SK-N-MC (cell line): Measurements from ENCODE around the gene MLN.

ENCODE experiments used
- DNase-seq: peaks from one replicate; pipeline ENCODE4 v3.0.0-alpha.2; 2011; ENCODE audit warnings: low read depth, low spot score
- H3K27ac ChIP-seq: fragments of 200-600 bp; sonication (generic); 2 replicates; pipeline ENCODE4 v1.5.1; 2016; ENCODE audit warnings: mixed run types
- H3K36me3 ChIP-seq: fragments of 200-600 bp; sonication (generic); 2 replicates; pipeline ENCODE4 v1.6.1; 2017; ENCODE audit warnings: antibody characterized with exemption, low read length, mixed read lengths; ENCODE audit not compliant: insufficient read depth
- H3K4me3 ChIP-seq: fragments of 200-600 bp; sonication (generic); 2 replicates; pipeline ENCODE4 v1.5.1; 2016
- H3K9ac ChIP-seq: fragments of 200-600 bp; sonication (generic); 2 replicates; pipeline ENCODE4 v1.8.0; 2017; ENCODE audit warnings: mixed run types, mixed read lengths; ENCODE audit not compliant: insufficient read length
- H3K9me3 ChIP-seq: fragments of 200-600 bp; sonication (generic); 2 replicates; pipeline ENCODE4 v1.6.1; 2017; ENCODE audit warnings: low read depth, mild to moderate bottlenecking, antibody characterized with exemption, low read length, moderate library complexity, mixed read lengths
- EZH2 ChIP-seq: fragments of 200-600 bp; sonication (generic); IDR thresholded peaks from one replicate; pipeline ENCODE4 v1.6.1; 2017; ENCODE audit warnings: antibody characterized with exemption
- FOXP2 ChIP-seq: optimal IDR thresholded peaks from 2 replicates; pipeline ENCODE3; 2011; ENCODE audit warnings: mild to moderate bottlenecking, moderate library complexity; ENCODE audit not compliant: insufficient read depth; ENCODE audit errors: extremely low read length, control extremely low read depth
- POLR2AphosphoS5 ChIP-seq: IDR thresholded peaks from 2 replicates; pipeline ENCODE4 v1.6.1; 2012; ENCODE audit warnings: mild to moderate bottlenecking, low read depth, low read length, borderline replicate concordance

MLN gene

DNA sequence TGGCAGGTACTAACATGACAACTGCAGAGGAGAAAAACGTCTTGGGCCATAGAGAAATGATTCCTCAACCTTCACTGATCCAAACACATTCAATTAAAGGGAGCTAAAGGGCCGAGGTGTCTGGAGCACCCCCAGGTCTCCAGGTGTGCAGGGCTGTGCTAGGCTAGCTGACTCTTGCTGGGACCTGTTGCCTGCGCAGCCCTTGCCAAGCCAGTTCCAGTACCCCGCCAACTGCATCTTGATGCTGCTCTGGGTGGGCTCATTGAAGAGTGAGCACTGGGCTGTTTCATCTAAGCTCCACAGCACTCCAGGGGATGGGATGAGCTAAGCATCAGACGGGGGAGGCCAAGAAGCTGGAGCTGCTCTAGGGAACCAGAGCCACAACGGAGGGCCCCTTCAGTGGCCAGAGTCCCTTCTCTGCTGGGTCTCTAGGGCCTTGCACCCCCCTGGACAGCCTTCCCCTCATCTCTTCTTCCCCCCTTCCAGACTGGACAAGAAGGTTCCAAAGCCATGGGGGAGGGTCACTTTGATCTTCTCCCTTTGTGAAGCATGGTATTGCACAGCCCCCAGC is 30.8 kb downstream of the MLN start:
- Histone ChIP-seq H3K36me3 (peaks cover 48% of the 10 kb centered on the region), H3K27ac (no peak overlapping the region), H3K9ac (no peak overlapping the region), H3K9me3 (no peaks in the 10 kb centered on the region), H3K4me3 (no peak overlapping the region)
- TF ChIP-seq POLR2AphosphoS5 = no peak
- no peak for TF ChIP-seq EZH2
- TF ChIP-seq FOXP2 = no peak
- no peak for DNase-seq

DNA sequence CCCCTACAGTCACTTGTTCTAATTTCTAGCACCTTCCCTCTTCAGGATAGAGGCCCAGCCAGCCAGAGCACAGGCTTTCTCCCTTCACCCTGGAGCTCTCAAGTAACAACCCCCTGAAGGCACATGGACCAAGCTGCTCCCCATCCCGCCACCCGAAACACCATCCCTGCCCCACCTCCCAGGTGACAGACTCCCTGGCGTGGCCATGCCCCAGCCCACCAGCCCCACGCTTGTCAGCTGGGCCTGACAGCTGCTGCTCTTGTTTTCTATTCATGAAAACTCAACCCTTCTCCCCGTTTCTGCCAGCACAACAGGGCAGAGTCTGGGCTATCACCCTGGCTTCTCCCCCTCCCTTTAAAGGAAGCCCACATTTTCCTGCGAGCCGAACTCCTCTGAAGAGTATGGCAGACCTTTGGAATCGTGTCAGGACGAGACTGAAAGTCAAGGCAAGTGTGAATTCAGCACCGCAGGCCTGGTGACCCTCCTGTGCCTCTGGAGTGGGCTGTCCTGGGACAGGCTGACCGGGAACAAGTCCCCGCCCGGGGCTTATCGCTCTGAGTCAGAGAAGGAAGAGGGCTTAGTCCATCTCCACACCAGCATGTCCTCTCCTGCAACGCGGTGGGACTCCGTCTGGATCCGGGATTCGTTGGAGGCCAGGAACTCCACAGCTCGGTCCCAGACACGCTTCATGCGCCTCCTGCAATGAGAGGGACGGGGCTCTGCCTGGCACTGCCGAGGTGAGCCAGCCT is 31.5 kb downstream of the MLN start:
- Histone ChIP-seq H3K9me3 (no peaks in the 10 kb centered on the region), H3K36me3 (peaks cover 40% of the 10 kb centered on the region), H3K9ac (no peak overlapping the region), H3K4me3 (peak overlapping the region; percentile 59; the same call in 1 of the 2 replicates), H3K27ac (peak overlapping the region; percentile 93)
- TF ChIP-seq FOXP2 (no peak), POLR2AphosphoS5 (no peak), EZH2 (no peak)
- no peak for DNase-seq

DNA sequence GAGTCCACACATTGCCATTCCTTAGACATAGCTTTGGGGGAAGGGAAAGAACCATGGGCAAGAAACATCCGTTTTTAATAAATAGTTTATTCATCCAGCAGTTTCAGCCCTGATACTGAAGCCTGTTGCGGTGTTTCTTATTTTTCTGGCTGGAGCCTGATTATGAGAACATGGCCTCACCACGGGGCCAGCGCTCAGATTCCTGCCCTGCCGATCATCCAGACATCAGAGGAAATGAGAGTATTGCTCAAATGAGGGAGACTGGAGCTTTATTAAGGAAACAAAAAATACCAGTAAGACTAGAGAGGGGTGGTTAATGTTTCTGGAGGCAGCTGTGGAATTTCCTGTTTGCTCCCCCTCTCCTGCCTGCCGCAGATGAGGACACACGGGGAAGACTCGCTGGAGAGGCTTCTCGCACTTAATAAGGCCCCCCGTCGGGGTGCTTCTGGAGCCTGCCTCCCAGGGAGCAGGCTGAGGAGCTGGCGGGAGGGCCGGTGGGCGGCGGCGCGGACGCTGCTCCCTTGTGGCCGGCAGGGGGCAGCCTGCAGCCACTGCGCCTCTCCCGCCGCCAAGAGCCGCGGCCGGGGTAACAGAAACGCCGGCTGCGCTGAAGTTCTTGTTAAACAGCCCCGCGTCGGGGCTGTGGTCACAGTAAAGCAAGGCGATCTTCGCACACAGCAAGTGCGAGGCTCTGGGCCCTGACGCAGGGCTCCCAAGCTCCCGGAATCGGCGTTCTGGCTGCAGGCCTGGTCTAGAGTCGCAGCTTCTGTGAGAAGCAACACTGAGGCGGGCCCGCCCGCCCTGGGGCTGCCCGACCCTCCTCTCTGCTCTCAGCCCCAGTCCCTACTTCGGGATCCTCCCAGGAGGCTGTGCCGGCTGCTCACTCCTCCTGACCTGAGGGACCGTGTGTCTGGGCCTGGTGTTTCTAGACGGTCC is 32.4 kb downstream of the MLN start:
- Histone ChIP-seq H3K4me3 (peak overlapping the region; percentile 69), H3K27ac (peak overlapping the region; percentile 100), H3K9me3 (no peaks in the 10 kb centered on the region), H3K9ac (peak overlapping the region; percentile 68), H3K36me3 (peaks cover 32% of the 10 kb centered on the region)
- DNase-seq = peak; percentile 97
- peak; percentile 47 for TF ChIP-seq POLR2AphosphoS5
- peak; percentile 40 for TF ChIP-seq FOXP2
- no peak for TF ChIP-seq EZH2

DNA sequence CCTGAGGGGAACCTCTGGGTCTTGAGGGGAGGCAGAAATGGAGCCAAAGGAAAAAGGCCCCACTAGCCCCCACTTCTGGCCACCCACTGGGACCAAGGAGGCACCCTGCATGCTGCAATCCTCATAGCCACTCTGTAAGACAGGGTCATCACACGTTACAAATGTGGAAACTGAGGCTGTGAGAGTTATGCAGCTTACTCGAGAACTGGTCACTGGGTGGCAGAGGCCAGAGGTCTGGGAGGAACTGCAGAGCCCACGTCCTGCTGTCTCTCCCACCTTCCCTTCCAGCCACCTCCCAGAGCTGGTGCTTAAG is 33.0 kb downstream of the MLN start:
- DNase-seq = no peak
- peak overlapping the region; percentile 100 for H3K27ac ChIP-seq
- H3K9ac ChIP-seq = peak overlapping the region; percentile 68
- no peak for TF ChIP-seq FOXP2
- no peak for TF ChIP-seq POLR2AphosphoS5
- no peak for TF ChIP-seq EZH2
- H3K36me3 ChIP-seq = peaks cover 26% of the 10 kb centered on the region
- H3K9me3 ChIP-seq = no peaks in the 10 kb centered on the region
- peak overlapping the region; percentile 69 for H3K4me3 ChIP-seq

DNA sequence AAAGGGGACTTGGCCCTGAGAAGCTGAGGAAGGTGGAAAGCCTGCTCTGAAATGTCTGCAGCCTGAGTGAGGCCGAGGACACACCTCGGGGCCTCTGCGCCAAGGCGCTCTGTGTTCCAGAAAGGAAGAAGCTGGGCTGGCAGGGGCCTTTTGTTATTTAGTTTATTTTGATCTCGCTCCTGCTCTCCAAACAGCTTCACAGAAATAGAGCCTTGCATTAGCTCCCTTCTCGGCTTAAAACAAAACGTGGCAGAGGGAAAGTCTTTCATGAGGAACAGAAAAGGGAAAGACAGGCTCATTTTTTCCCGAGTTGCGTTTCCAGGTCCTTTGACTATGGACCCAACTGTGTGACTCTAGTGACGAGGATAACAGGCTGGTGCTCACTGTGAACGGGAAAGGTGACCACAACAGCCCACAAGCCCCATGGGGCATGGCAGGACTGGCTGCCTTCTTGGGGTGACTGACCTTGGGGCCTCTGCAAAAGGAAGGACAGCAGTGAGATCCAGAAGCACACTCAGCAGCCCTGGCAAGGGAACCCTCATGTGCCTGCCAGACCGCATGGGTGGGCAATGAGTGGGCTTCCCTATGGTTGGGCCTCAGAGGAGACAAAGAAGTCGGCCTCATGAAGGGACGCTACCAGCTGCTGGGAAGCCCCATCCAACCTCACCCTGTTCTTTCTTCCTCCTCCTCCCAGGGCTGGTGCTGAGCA is 33.5 kb downstream of the MLN start:
- peak overlapping the region; percentile 69 for H3K4me3 ChIP-seq
- no peaks in the 10 kb centered on the region for H3K9me3 ChIP-seq
- no peak for DNase-seq
- peaks cover 21% of the 10 kb centered on the region for H3K36me3 ChIP-seq
- TF ChIP-seq FOXP2 (no peak), EZH2 (no peak), POLR2AphosphoS5 (no peak)
- H3K27ac ChIP-seq = peak overlapping the region; percentile 100
- H3K9ac ChIP-seq = peak overlapping the region; percentile 68

DNA sequence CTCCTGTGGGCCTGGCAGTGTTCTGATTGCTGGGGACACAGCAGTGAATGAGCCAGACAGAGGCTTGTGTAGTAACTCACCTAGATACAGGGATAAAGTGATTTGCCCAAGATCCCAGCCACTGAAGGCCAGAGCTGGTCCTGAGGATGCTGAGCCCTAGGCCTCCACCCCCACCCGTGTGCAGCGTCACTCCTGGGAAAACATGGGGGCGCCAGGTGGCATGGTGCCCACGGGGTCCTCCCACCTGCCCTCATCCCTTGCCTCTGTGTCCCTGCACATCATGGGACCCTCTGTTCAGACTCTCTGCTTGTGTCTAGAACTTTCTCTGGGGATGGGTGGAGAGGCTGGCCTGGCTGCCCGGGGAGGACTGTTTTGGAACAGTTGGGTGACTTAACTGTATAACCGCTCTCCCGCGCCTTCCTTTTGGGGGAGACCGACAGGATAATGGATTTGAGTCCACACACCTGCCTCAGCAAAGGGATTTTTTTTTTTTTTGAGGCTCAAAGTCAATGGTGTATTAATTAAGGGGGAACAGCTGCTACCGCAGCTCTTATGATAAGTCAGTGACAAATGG is 34.5 kb downstream of the MLN start:
- H3K4me3 ChIP-seq = no peak overlapping the region
- TF ChIP-seq EZH2 (no peak), POLR2AphosphoS5 (no peak), FOXP2 (no peak)
- H3K27ac ChIP-seq = peak overlapping the region; percentile 100
- no peaks in the 10 kb centered on the region for H3K9me3 ChIP-seq
- peak overlapping the region; percentile 68 for H3K9ac ChIP-seq
- DNase-seq = no peak
- H3K36me3 ChIP-seq = peaks cover 13% of the 10 kb centered on the region

DNA sequence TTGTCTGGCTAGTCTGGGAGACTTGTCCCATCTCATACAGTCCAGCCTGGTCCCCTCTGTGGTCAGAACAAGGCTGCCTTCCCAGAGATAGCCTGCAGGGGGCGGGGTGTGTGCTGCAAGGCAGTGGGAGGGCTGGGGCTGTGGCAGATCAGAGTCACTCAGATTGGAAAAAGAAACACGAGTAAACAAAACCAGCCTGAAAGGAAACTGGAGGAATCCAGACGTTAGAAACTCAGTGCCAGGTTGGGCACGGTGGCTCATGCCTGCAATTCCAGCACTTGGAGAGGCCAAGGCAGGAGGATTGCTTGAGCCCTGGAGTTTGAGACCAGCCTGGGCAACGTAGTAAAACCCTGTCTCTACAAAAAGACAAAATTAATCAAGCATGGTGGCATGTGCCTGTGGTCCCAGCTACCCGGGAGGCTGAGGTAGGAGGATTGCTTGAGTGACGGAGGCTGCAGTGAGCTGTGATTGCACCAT is 35.1 kb downstream of the MLN start:
- DNase-seq = no peak
- no peak overlapping the region for H3K9ac ChIP-seq

More for the DNA sequence above, 35.1 kb downstream of the MLN start:
- TF ChIP-seq FOXP2 (peak; percentile 71), EZH2 (no peak), POLR2AphosphoS5 (no peak)
- peaks cover 12% of the 10 kb centered on the region for H3K36me3 ChIP-seq
- H3K9me3 ChIP-seq = no peaks in the 10 kb centered on the region
- peak overlapping the region; percentile 100; the same call in 1 of the 2 replicates for H3K27ac ChIP-seq
- no peak overlapping the region for H3K4me3 ChIP-seq
